ENCODE results near the gene C1QTNF4. TPM values are rescaled to one million over a fixed set of nuclear protein-coding genes. Genes with fewer than 3 reads are reported as not detected.

C1QTNF4 gene
- total RNA-seq = under 0.01 TPM in 1 of 2 replicates, not detected in the other

DNA sequence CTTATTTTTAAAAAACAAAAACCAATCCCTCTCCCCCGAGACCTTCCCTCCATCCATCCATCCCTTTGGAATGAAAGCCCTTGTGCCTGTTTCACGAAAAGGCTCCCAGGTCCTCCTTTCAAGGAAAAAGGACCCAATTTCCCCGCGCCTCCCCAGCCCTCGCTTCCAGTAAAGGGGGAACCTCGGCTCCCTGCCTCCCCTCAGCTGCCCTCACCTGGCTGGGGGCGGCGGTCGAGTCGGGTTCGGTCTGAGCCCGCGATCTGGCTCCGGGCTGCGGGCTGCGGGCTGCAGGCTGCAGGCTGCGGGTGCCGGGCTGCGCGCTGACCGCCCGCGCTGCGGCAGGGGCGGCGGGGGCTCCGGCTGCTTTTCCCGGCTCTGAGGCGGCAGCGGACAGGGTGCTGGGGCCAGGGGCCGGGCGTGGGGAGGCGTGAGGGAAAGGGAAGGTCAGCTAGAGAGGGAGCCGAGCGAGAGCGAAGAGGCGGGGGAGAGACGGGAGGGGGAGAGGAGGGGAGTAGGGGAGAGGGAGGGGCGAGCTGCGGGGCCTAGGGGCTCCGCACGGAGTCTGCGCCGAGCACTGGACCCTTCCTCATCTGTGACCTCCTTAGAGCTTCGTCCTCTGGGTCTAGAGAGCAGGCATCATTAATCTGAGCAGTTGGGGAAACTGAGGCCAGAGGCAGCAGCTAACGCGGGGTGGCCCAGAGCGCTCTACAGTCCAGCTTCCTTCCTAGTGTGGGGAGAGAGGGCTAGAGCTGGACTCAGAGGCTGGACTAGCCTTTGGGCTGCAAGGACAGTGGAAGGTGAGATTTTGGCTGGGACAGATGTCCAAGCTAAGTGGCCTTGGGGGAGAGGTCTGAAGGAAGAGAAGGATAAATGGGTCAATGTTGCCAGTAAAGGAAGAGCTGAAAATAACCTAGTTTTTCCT is at the start of gene C1QTNF4:
Gene C1QTNF4, minus strand, starts transcription at position 478 of the 922 bp plus-strand sequence. CDS start 3,601 bp downstream, outside the sequence.

DNA sequence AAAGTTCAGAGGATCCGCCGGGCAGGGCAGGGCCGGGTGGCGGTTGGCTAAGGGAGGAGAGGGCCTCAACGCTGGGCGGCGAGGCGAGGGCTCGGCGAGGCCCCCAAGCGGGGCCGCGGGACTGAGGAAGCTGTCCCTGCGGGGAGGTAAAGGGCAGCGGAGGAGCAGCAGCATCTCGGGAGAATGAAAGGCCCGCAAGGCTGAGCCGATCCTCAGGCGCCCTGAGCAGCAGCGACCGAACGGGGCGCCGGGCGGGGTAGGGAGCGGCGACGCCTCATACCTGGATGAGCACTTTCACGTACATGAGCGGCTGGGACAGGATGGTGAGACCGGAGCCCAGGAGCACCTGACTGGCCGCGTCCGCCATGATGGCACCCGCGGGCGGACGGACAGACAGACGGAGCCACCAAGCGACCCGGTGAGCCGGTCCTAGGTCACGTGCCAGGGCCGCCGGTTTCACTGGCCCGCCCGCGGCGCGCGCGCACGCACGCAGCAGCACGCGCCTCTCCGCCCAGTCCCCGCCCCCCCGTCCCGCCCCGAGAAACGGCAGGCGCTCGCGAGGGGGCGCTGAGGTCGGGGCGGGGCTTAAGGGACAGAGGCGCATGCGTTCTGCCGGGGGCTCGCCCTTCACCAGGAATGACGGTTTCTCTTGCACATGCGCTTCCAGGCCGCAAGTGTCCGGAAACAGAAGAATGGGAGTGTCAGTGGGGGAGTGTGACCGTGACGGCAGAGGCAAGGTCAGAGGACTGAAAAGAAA is 48.1 kb upstream of the C1QTNF4 start, which contains the start of gene MTCH2:
Gene MTCH2, minus strand, starts transcription at position 461 of the 757 bp plus-strand sequence. Its CDS starts 94 bp downstream, at position 367.

DNA sequence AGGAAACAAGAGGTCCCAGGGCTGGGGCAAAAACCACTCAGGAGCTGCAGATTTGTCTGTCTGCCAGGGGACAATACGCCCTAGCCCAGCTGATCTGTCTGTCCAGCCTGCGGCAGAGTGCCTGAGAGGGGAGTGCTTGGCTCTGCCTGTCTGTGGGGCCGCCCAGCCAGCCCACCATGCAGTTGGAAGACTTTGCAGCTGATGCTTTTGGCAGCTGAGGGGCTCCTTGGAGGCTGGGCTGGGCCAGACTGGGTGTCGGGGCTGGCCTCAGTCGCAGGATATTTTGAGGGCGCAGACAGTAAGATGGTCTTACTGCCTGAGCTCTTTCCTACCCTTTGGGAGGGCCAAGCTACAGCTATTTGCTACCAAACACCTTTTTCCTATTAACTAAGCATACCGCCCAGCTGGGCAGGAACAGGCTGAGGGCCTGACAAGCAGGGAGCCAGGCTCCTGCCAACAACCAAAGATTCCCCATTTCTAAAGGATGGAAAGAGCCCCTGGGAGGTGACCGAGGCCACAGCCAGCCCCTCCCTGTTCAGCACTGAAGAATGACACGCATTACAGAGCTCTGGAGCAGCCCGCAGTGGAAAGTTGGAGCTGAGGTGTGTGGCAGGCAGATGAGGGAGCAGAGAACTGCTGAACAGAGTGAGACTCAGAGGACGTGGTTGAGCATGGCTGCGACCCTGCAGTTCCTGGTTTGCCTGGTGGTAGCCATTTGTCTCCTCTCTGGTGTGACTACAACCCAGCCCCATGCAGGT is 7.9 kb downstream of the C1QTNF4 start, which contains the start of gene FAM180B:
Gene FAM180B, plus strand, starts transcription at position 581 of the 758 bp plus-strand sequence. Its CDS starts 91 bp downstream, at position 672.

DNA sequence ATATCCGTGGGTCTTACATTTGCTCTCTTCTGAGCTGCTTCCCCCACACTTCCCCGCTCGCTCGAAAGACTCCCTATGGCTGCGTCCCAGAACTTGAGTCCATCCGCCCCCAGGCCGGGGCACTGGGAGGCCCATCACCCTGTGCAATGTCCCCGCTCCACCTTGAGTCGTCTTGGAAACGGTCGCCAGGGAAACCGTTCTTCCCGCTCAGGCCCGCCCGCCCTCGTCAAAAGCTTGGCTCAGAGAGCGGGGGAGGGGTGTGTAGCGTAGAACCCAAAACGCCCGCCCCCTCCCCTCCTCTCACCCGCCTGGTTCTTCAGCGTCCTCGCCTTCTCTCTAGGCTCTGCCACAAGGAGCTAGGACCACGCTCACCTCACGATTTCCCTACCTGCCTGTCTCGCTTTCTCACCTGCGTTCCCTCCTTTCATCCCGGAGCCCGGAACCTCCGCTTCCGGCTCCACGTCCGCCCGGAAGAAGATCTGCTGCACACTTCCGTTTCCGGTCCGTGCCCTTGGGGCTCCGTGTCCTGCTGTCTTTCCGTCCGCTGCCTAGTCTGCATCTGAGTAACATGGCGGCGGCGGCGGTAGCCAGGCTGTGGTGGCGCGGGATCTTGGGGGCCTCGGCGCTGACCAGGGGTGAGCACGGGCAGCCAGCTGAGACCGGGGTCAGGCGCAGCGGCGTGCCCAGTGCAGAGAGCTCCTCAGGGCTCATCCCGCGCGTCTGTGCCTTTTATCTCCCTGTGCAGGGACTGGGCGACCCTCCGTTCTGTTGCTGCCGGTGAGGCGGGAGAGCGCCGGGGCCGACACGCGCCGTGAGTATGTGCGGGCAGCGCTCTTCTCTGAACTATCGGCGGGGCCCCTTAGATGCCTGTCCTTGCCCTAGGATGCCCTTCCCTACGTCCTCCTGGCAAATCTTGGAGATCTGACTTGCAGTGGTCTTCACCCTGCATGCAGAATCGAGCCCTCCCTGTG is 15.4 kb downstream of the C1QTNF4 start, which contains the start of the genes KBTBD4 and NDUFS3:
Gene KBTBD4, minus strand, starts transcription at position 447 of the 971 bp plus-strand sequence. Its CDS starts 19 bp downstream, at position 428.
Gene NDUFS3, plus strand, starts transcription at position 551 of the 971 bp plus-strand sequence. Its CDS starts 18 bp downstream, at position 569.

DNA sequence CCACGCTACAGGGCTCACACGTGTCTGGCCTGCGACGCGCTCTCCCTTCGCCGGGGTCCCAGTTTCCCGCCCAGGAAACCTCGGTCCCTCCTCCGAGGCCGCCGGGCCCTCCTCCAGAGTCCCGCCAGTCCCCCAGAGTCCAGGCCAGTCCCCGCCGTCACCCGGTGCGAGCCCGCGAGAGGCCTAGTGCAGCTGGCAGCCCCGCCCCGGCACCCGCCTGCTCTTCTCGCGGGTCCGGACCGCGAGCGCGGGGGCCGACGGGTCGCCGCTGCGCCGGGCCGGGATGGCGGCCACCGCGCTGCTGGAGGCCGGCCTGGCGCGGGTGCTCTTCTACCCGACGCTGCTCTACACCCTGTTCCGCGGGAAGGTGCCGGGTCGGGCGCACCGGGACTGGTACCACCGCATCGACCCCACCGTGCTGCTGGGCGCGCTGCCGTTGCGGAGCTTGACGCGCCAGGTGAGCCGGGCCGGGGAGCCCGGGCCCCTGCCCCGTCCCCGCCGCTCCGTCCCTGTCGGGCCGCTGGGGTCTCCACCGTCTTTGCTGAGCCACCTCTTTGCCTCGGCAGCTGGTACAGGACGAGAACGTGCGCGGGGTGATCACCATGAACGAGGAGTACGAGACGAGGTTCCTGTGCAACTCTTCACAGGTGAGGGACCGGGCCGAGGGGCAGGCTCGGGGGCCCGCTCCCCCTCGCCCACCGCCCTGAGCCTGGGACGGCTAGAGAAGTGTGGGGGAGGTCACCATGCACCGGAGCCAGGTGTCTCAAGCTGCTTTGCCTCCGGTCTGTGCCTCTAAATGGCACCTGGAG is 28.7 kb downstream of the C1QTNF4 start, which contains the start of gene PTPMT1:
Gene PTPMT1, plus strand, starts transcription at position 260 of the 809 bp plus-strand sequence. Its CDS starts 24 bp downstream, at position 284.

DNA sequence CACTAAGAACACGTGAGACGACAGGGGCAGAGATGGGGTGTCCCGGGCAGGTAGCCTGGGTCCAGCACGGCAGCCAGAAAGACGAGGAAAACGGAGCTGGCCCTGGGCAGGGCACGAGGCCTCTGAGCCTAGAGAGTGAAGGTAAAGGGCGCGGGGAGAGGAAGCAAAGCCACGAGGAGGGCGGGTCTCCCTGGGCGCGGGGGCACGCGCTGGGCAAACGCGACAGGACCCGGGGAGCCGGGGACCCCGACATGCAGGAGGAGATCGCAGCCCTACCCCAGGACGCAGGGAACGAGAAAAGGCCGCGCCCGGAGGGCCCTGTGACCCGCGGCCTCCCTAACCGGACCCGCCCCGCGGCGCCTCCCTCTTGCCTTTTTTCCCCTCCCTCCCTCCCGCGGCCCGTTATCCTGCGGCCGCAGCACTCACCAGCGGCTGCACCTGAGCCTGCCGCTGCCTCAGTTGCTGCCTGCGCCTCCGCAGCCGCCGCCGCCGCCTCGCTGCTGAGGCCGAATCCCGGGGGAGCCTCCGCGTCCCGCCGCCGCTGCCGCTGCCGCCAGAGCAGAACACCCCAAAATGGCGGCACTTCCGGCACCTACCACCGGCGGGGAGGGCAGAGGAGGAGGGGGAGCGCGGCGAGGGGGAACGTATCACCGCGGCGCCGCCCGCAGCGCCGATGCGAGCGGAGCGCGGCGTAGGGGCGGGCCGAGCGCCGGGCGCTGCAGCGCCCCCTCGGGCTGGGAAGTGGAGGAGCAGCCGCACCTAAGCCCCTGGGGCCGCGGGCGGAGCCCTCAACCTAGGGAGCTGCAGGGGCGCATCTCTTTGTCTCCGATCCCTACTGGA is 41.4 kb downstream of the C1QTNF4 start, which contains the start of gene CELF1:
Gene CELF1, minus strand, starts transcription at position 567 of the 840 bp plus-strand sequence. CDS start 53,609 bp downstream, outside the sequence.

Other genes starting within 250 kb of the C1QTNF4 start
- gene MYBPC3, start 241.7 kb downstream of the C1QTNF4 start, total RNA-seq = not detected in 2 replicates
- not detected in 2 replicates for gene SPI1, start 215.9 kb downstream of the C1QTNF4 start, total RNA-seq
- 13.3 and 29.6 TPM in 2 replicates for gene SLC39A13, start 185.8 kb downstream of the C1QTNF4 start, total RNA-seq
- gene PSMC3, start 168.0 kb downstream of the C1QTNF4 start, total RNA-seq = 135 and 147 TPM in 2 replicates
- 0.34 and 0.36 TPM in 2 replicates for gene RAPSN, start 145.3 kb downstream of the C1QTNF4 start, total RNA-seq
- gene CELF1, start 41.3 kb downstream of the C1QTNF4 start, total RNA-seq = 100 and 142 TPM in 2 replicates
- 76.0 and 98.4 TPM in 2 replicates for gene PTPMT1, start 28.8 kb downstream of the C1QTNF4 start, total RNA-seq
- gene KBTBD4, start 15.4 kb downstream of the C1QTNF4 start, total RNA-seq = 9.0 and 11.3 TPM in 2 replicates
- 46.7 and 63.6 TPM in 2 replicates for gene NDUFS3, start 15.3 kb downstream of the C1QTNF4 start, total RNA-seq
- gene FAM180B, start 7.7 kb downstream of the C1QTNF4 start, total RNA-seq = not detected in 2 replicates
- 70.1 and 76.6 TPM in 2 replicates for gene MTCH2, start 48.1 kb upstream of the C1QTNF4 start, total RNA-seq
- gene AGBL2, start 121.0 kb upstream of the C1QTNF4 start, total RNA-seq = 0.34 and 0.78 TPM in 2 replicates
- 63.9 and 65.7 TPM in 2 replicates for gene FNBP4, start 172.9 kb upstream of the C1QTNF4 start, total RNA-seq